Colonic mucosa (tissue), 4 donors: Measurements from ENCODE around the gene KDM6B. TPM values are rescaled to one million over a fixed set of nuclear protein-coding genes. Genes with fewer than 3 reads are reported as not detected.
A peak's percentile ranks its signal among the peaks of the same experiment; 100 is the strongest.

Source experiments
- DNase-seq: peaks from one replicate; pipeline ENCODE4 v3.0.0-alpha.2; 2020
- H3K27ac ChIP-seq: fragments of 200-600 bp; one replicate; pipeline ENCODE4 v1.8.0; 2021
- H3K27me3 ChIP-seq: fragments of 200-600 bp; one replicate; pipeline ENCODE4 v1.8.0; 2021
- H3K36me3 ChIP-seq: fragments of 200-600 bp; one replicate; pipeline ENCODE4 v1.8.0; 2021
- H3K4me1 ChIP-seq: fragments of 200-600 bp; one replicate; pipeline ENCODE4 v1.8.0; 2021; ENCODE audit warnings: mild to moderate bottlenecking
- H3K4me3 ChIP-seq: fragments of 200-600 bp; one replicate; pipeline ENCODE4 v1.8.0; 2021
- H3K9ac ChIP-seq, 2 donors: one replicate each; pipeline ENCODE4 v1.7.0; 2013; ENCODE audit warnings: control low read depth in 2 of 2, low read depth in 2 of 2, low read length in 2 of 2
- H3K9me3 ChIP-seq: fragments of 200-600 bp; one replicate; pipeline ENCODE4 v1.8.0; 2021
- CTCF ChIP-seq: fragments of 200-600 bp; IDR thresholded peaks from one replicate; pipeline ENCODE4 v1.8.0; 2022; ENCODE audit warnings: antibody characterized with exemption, mild to moderate bottlenecking
- intact Hi-C: fragments of 100-400 bp; cut with DNase I; formaldehyde crosslinking; loops from one replicate; pipeline ENCODE4 v1.14.1; 2022
- total RNA-seq, 2 donors: library from RNA; stranded (reverse); fragmentation: NEBNext Ultra II Directional in 1 of 2; extraction: Animal tissue kit (Norgen Biotek cat#: 25700) in 1 of 2; gene quantifications; one replicate each; pipeline ENCODE4 v1.2.1, GENCODE V29; 2021
- donor health status: healthy.
- donor health status: DM: no; HTN: no; CAD: no.
- donor health status: DM: no; HTN: no; CAD: no.

The KDM6B gene
- total RNA-seq, 2 donors from 2014 or later: 32.7 to 42.6 TPM

- intact Hi-C loops: no loop called here
- no peak for DNase-seq
- H3K36me3 ChIP-seq: peaks cover 18% of the 10 kb centered on the region
Measured at GRCh38 chr17:7845359-7846062, 11.5 kb downstream of the KDM6B start.

GRCh38 chr17:7846063-7846735 lies 12.2 kb downstream of the KDM6B start:
- TF ChIP-seq CTCF: no peak
- Histone ChIP-seq H3K9me3 (no peaks in the 10 kb centered on the region), H3K27ac (no peak overlapping the region), H3K27me3 (no peaks in the 10 kb centered on the region), H3K36me3 (peaks cover 18% of the 10 kb centered on the region), H3K4me3 (no peak overlapping the region), H3K4me1 (peaks cover 6% of the 10 kb centered on the region), H3K9ac (no peak overlapping the region)
- intact Hi-C loops: no loop called here
- no peak for DNase-seq

More at GRCh38 chr17:7845359-7846062, 11.5 kb downstream of the KDM6B start:
- Histone ChIP-seq H3K4me1 (peaks cover 13% of the 10 kb centered on the region), H3K9me3 (no peaks in the 10 kb centered on the region), H3K9ac (peak overlapping the region; percentile 64 to 97), H3K27ac (peak overlapping the region; percentile 93), H3K27me3 (no peaks in the 10 kb centered on the region), H3K4me3 (peak overlapping the region; percentile 76)
- TF ChIP-seq CTCF: no peak

GRCh38 chr17:7846765-7847661 lies 13.0 kb downstream of the KDM6B start:
- Histone ChIP-seq H3K4me1 (peaks cover 7% of the 10 kb centered on the region), H3K27me3 (no peaks in the 10 kb centered on the region), H3K4me3 (no peak overlapping the region), H3K36me3 (peaks cover 18% of the 10 kb centered on the region), H3K9ac (no peak overlapping the region), H3K9me3 (no peaks in the 10 kb centered on the region), H3K27ac (no peak overlapping the region)
- no peak for TF ChIP-seq CTCF
- DNase-seq: no peak
- intact Hi-C loops: no loop called here

- H3K4me3 ChIP-seq: no peak overlapping the region
- no peak overlapping the region for H3K9ac ChIP-seq
- TF ChIP-seq CTCF: no peak
- intact Hi-C loops: no loop called here
- peaks cover 25% of the 10 kb centered on the region for H3K36me3 ChIP-seq
- no peaks in the 10 kb centered on the region for H3K9me3 ChIP-seq
- H3K4me1 ChIP-seq: peaks cover 9% of the 10 kb centered on the region
- no peaks in the 10 kb centered on the region for H3K27me3 ChIP-seq
- no peak for DNase-seq
- no peak overlapping the region for H3K27ac ChIP-seq
Measured at GRCh38 chr17:7848131-7848579, 14.1 kb downstream of the KDM6B start.

DNA sequence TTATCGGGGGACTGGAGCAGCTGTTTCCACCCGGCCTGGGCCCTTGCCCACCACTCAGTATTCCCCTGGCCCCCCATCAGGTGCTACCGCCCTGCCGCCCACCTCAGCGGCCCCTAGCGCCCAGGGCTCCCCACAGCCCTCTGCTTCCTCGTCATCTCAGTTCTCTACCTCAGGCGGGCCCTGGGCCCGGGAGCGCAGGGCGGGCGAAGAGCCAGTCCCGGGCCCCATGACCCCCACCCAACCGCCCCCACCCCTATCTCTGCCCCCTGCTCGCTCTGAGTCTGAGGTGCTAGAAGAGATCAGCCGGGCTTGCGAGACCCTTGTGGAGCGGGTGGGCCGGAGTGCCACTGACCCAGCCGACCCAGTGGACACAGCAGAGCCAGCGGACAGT lies 14.7 kb downstream of the KDM6B start:
- no peak for DNase-seq
- intact Hi-C loops: no loop called here
- Histone ChIP-seq H3K9me3 (no peaks in the 10 kb centered on the region), H3K27me3 (no peaks in the 10 kb centered on the region), H3K9ac (no peak overlapping the region), H3K27ac (no peak overlapping the region), H3K4me1 (peaks cover 9% of the 10 kb centered on the region), H3K4me3 (no peak overlapping the region), H3K36me3 (peaks cover 25% of the 10 kb centered on the region)
- no peak for TF ChIP-seq CTCF
